ENCODE results near the gene SRPK1. TPM values are rescaled to one million over a fixed set of nuclear protein-coding genes. Genes with fewer than 3 reads are reported as not detected.

The SRPK1 gene
- total and polyA plus RNA-seq, 2 of the 8 experiments (the other 6 are each of a cell fraction or from before 2014, with no cell fraction given) = 25.7 to 116 TPM

- H3K4me2 ChIP-seq (ENCODE audit: insufficient read depth in 1 of 2, low read depth in 2 of 2, low read length in 2 of 2) = no peak overlapping the region
- FAIRE-seq = no peak
- WGBS, 2 experiments (ENCODE audit: extremely low coverage in 1 of 2, insufficient coverage in 1 of 2, insufficient read length in 1 of 2, insufficient replicate concordance in 2 of 2, low coverage in 1 of 2, low lambda C conversion rate in 2 of 2, missing lambda C conversion rate in 1 of 2) = 92% methylated on average over 5 of the region's 5 CpGs; no CpG with 5 or more reads in 1 of the 2 experiments
Measured at GRCh38 chr6:35922139-35922554, 1.2 kb upstream of the SRPK1 start.

More at GRCh38 chr6:35922139-35922554, 1.2 kb upstream of the SRPK1 start:
- Histone ChIP-seq H3K4me3 (ENCODE audit: extremely low read depth in 1 of 4, insufficient read depth in 2 of 4, low read depth in 3 of 4, low read length in 4 of 4) (no peak overlapping the region), H3K18ac (ENCODE audit: extremely low read depth, low read length) (no peak overlapping the region), H3K23me2 (ENCODE audit: low read depth, low read length) (peaks cover 12% of the 10 kb centered on the region), H3K36me3 (ENCODE audit: control insufficient read depth in 2 of 4, insufficient read depth in 4 of 4, low read length in 3 of 4) (peaks cover 0 to 2% (median 0%) of the 10 kb centered on the region in 4 experiments; a peak in 2 of 8 replicates), H4K5ac (ENCODE audit: insufficient read length, low read depth, low read length) (no peak overlapping the region), H3K27ac (ENCODE audit: low read depth, low read length) (no peak overlapping the region), H3K79me2 (ENCODE audit: control insufficient read depth in 1 of 2, insufficient read depth in 2 of 2, low read length in 2 of 2) (peaks cover 11 to 33% of the 10 kb centered on the region in 2 experiments; a peak in 3 of 4 replicates), H3K79me1 (ENCODE audit: low read depth, low read length) (peaks cover under 1% of the 10 kb centered on the region; the same call in 1 of the 2 replicates), H3K56ac (replicated peaks; ENCODE audit: insufficient read length, low read depth, low read length) (no peak overlapping the region), H4K8ac (ENCODE audit: extremely low read depth, insufficient read depth, low read length) (no peak overlapping the region), H2BK120ac (replicated peaks; ENCODE audit: low read depth, low read length) (no peak overlapping the region), H3K9me3 (ENCODE audit: insufficient read depth in 2 of 2, low read depth in 1 of 2, low read length in 1 of 2) (no peaks in the 10 kb centered on the region), H3K27me3 (replicated peaks in 1 of 4; ENCODE audit: control insufficient read depth in 3 of 4, extremely low read depth in 1 of 4, insufficient read depth in 3 of 4, low read length in 3 of 4) (0 out of 7 replicates have a peak, but pooled peaks cover 0 to 4% (median 0%) of the 10 kb centered on the region in 4 experiments), H3K9ac (replicated peaks in 1 of 4; ENCODE audit: extremely low read depth in 1 of 4, low read depth in 3 of 4, low read length in 3 of 4) (no peak overlapping the region), H3K4ac (replicated peaks; ENCODE audit: insufficient read length, low read depth, low read length) (no peak overlapping the region), H2AK5ac (ENCODE audit: low read depth, low read length) (no peak overlapping the region), H4K20me1 (replicated peaks in 1 of 2; ENCODE audit: control insufficient read depth in 1 of 2, insufficient read depth in 2 of 2, low read length in 2 of 2) (peaks cover 11 to 12% of the 10 kb centered on the region in 2 experiments), H2BK20ac (ENCODE audit: low read length) (no peak overlapping the region), H3K4me1 (replicated peaks in 1 of 4; ENCODE audit: control insufficient read depth in 3 of 4, insufficient read depth in 4 of 4, low read length in 3 of 4) (peaks cover 0 to 8% (median 0%) of the 10 kb centered on the region in 4 experiments; a peak in 1 of 7 replicates), H3K14ac (ENCODE audit: insufficient read length) (no peak overlapping the region), H2BK15ac (ENCODE audit: low read length) (no peak overlapping the region), H2AFZ (ENCODE audit: low read length) (no peak overlapping the region), H4K91ac (replicated peaks; ENCODE audit: insufficient read length, low read length) (no peak overlapping the region), H2BK12ac (ENCODE audit: low read depth, low read length) (no peak overlapping the region), H2BK5ac (ENCODE audit: low read depth, low read length) (no peak overlapping the region), H3K23ac (ENCODE audit: insufficient read length) (no peak overlapping the region)
- no peak for DNase-seq (ENCODE audit: low read depth in 1 of 2, low spot score in 2 of 2)
- no peak for TF ChIP-seq RNF2 (IDR thresholded peaks at IDR 0.05; ENCODE audit: borderline replicate concordance, low read depth, low read length, missing control alignments, poor library complexity, severe bottlenecking)
- TF ChIP-seq USF2 (IDR thresholded peaks at IDR 0.05; ENCODE audit: low read length) = no peak
- no peak for TF ChIP-seq FOSL1 (IDR thresholded peaks at IDR 0.05; ENCODE audit: insufficient read depth, low read depth, low read length)
- ChIA-PET POLR2A (ENCODE audit: partially characterized antibody) (interaction anchor here (0.8 to 3.3 kb wide), 3 partner anchors 9 to 105 kb away, joined by 3 to 27 read pairs (median 7); partner anchors contain the start of gene MAPK14), CTCF (ENCODE audit: partially characterized antibody) (interaction anchor here (0.6 to 1.6 kb wide), 4 partner anchors 10 to 380 kb away, joined by 3 read pairs; partner anchors contain the start of gene ARMC12)
